Measurements from ENCODE around the gene LRRC26. TPM values are rescaled to one million over a fixed set of nuclear protein-coding genes. Genes with fewer than 3 reads are reported as not detected.

Gene LRRC26
- total RNA-seq, 1 experiment from 2014 or later, result not detected

Other genes starting within 250 kb of the LRRC26 start
- 48.7 and 74.1 TPM in 2 replicates for gene FBXW5, start 225.3 kb downstream of the LRRC26 start, total RNA-seq (2014; rRNA removed; shearing (Covaris generic))
- gene C8G, start 224.8 kb downstream of the LRRC26 start, total RNA-seq (2014; rRNA removed; shearing (Covaris generic)), result not detected in 2 replicates
- not detected in 2 replicates for gene LCN12, start 217.8 kb downstream of the LRRC26 start, total RNA-seq (2014; rRNA removed; shearing (Covaris generic))
- gene PTGDS, start 192.5 kb downstream of the LRRC26 start, total RNA-seq (2014; rRNA removed; shearing (Covaris generic)), result 0.24 TPM in 1 of 2 replicates, not detected in the other
- not detected in 2 replicates for gene LCNL1, start 187.1 kb downstream of the LRRC26 start, total RNA-seq (2014; rRNA removed; shearing (Covaris generic))
- 24.5 and 50.9 TPM in 2 replicates for gene PAXX, start 177.6 kb downstream of the LRRC26 start, total RNA-seq (2014; rRNA removed; shearing (Covaris generic))
- 0.68 and 1.7 TPM in 2 replicates for gene CLIC3, start 173.5 kb downstream of the LRRC26 start, total RNA-seq (2014; rRNA removed; shearing (Covaris generic))
- gene ABCA2, start 141.8 kb downstream of the LRRC26 start, total RNA-seq (2014; rRNA removed; shearing (Covaris generic)), result 4.1 and 10.8 TPM in 2 replicates
- gene FUT7, start 138.0 kb downstream of the LRRC26 start, total RNA-seq (2014; rRNA removed; shearing (Covaris generic)), result not detected in 2 replicates
- gene NPDC1, start 123.9 kb downstream of the LRRC26 start, total RNA-seq (2014; rRNA removed; shearing (Covaris generic)), result 0.60 and 1.6 TPM in 2 replicates
- not detected in 2 replicates for gene ENTPD2, start 116.0 kb downstream of the LRRC26 start, total RNA-seq (2014; rRNA removed; shearing (Covaris generic))
- 15.3 and 21.8 TPM in 2 replicates for gene SAPCD2, start 99.5 kb downstream of the LRRC26 start, total RNA-seq (2014; rRNA removed; shearing (Covaris generic))
- 7.6 and 10.0 TPM in 2 replicates for gene UAP1L1, start 92.5 kb downstream of the LRRC26 start, total RNA-seq (2014; rRNA removed; shearing (Covaris generic))
- 39.2 and 56.9 TPM in 2 replicates for gene MAN1B1, start 83.1 kb downstream of the LRRC26 start, total RNA-seq (2014; rRNA removed; shearing (Covaris generic))
- gene DPP7, start 55.3 kb downstream of the LRRC26 start, total RNA-seq (2014; rRNA removed; shearing (Covaris generic)), result 30.8 and 37.5 TPM in 2 replicates
- 0.20 TPM in 1 of 2 replicates, not detected in the other for gene GRIN1, start 30.9 kb downstream of the LRRC26 start, total RNA-seq (2014; rRNA removed; shearing (Covaris generic))
- gene TMEM210, start 2.0 kb upstream of the LRRC26 start, total RNA-seq (2014; rRNA removed; shearing (Covaris generic)), result not detected in 2 replicates
- 8.1 and 9.8 TPM in 2 replicates for gene ANAPC2, start 18.5 kb upstream of the LRRC26 start, total RNA-seq (2014; rRNA removed; shearing (Covaris generic))
- 72.8 and 99.2 TPM in 2 replicates for gene SSNA1, start 18.6 kb upstream of the LRRC26 start, total RNA-seq (2014; rRNA removed; shearing (Covaris generic))
- gene TPRN, start 30.7 kb upstream of the LRRC26 start, total RNA-seq (2014; rRNA removed; shearing (Covaris generic)), result 1.1 and 3.7 TPM in 2 replicates
- 39.1 and 40.0 TPM in 2 replicates for gene TMEM203, start 35.6 kb upstream of the LRRC26 start, total RNA-seq (2014; rRNA removed; shearing (Covaris generic))
- 4.6 and 5.4 TPM in 2 replicates for gene NDOR1, start 35.6 kb upstream of the LRRC26 start, total RNA-seq (2014; rRNA removed; shearing (Covaris generic))
- gene RNF208, start 52.2 kb upstream of the LRRC26 start, total RNA-seq (2014; rRNA removed; shearing (Covaris generic)), result not detected in 2 replicates
- gene CYSRT1, start 55.1 kb upstream of the LRRC26 start, total RNA-seq (2014; rRNA removed; shearing (Covaris generic)), result 0.36 and 1.1 TPM in 2 replicates
- gene RNF224, start 57.5 kb upstream of the LRRC26 start, total RNA-seq (2014; rRNA removed; shearing (Covaris generic)), result not detected in 2 replicates
- not detected in 2 replicates for gene SLC34A3, start 60.9 kb upstream of the LRRC26 start, total RNA-seq (2014; rRNA removed; shearing (Covaris generic))
- gene TUBB4B, start 71.2 kb upstream of the LRRC26 start, total RNA-seq (2014; rRNA removed; shearing (Covaris generic)), result 295 and 372 TPM in 2 replicates
- not detected in 2 replicates for gene STPG3, start 81.2 kb upstream of the LRRC26 start, total RNA-seq (2014; rRNA removed; shearing (Covaris generic))
- gene NELFB, start 85.3 kb upstream of the LRRC26 start, total RNA-seq (2014; rRNA removed; shearing (Covaris generic)), result 34.2 and 46.8 TPM in 2 replicates
- under 0.01 TPM in 2 replicates for gene TOR4A, start 107.7 kb upstream of the LRRC26 start, total RNA-seq (2014; rRNA removed; shearing (Covaris generic))
- gene NRARP, start 132.2 kb upstream of the LRRC26 start, total RNA-seq (2014; rRNA removed; shearing (Covaris generic)), result 0.12 TPM in 1 of 2 replicates, not detected in the other

Measured in RPMI7951 (cell line).